Sigmoid colon (tissue), 4 donors: ENCODE measurements around the gene TMEM129.

Source experiments
- POLR2A ChIP-seq, 2 donors: fragments of 450-650 bp; IDR thresholded peaks; one replicate each; pipeline ENCODE4 v1.6.1; 2016; ENCODE audit warnings: antibody characterized with exemption in 2 of 2, mild to moderate bottlenecking in 2 of 2, moderate library complexity in 2 of 2
- POLR2AphosphoS5 ChIP-seq, 4 donors: sonication (generic); formaldehyde crosslinking; IDR thresholded peaks; one replicate each; pipeline ENCODE4 v1.6.1; 2017; ENCODE audit warnings: antibody characterized with exemption in 4 of 4

GRCh38 chr4:1759818-1760223 lies 38.7 kb upstream of the TMEM129 start:
- TF ChIP-seq POLR2AphosphoS5 (IDR thresholded peaks at IDR 0.05): no peak
- no peak for TF ChIP-seq POLR2A (IDR thresholded peaks at IDR 0.05)
